IPS-15b (cell line): ENCODE measurements around the gene FGF5.
A peak's percentile ranks its signal among the peaks of the same experiment; 100 is the strongest.

Experiments used
- H3K27me3 ChIP-seq: one replicate; pipeline ENCODE4 v1.6.1; 2013; ENCODE audit warnings: low read length; ENCODE audit not compliant: control insufficient read depth, insufficient read depth
- H3K36me3 ChIP-seq: one replicate; pipeline ENCODE4 v1.6.1; 2013; ENCODE audit warnings: low read length; ENCODE audit not compliant: control insufficient read depth, insufficient read depth
- H3K4me1 ChIP-seq: one replicate; pipeline ENCODE4 v1.6.1; 2013; ENCODE audit warnings: mild to moderate bottlenecking, low read length; ENCODE audit not compliant: control insufficient read depth, insufficient read depth
- H3K4me3 ChIP-seq: one replicate; pipeline ENCODE4 v1.5.1; 2013; ENCODE audit warnings: low read depth, low read length
- H3K9ac ChIP-seq: one replicate; pipeline ENCODE4 v1.6.1; 2013; ENCODE audit warnings: low read depth, mild to moderate bottlenecking, low read length
- H3K9me3 ChIP-seq: one replicate; pipeline ENCODE4 v1.6.1; 2013; ENCODE audit warnings: mild to moderate bottlenecking, low read length; ENCODE audit not compliant: control insufficient read depth, insufficient read depth

The FGF5 gene, protein sequence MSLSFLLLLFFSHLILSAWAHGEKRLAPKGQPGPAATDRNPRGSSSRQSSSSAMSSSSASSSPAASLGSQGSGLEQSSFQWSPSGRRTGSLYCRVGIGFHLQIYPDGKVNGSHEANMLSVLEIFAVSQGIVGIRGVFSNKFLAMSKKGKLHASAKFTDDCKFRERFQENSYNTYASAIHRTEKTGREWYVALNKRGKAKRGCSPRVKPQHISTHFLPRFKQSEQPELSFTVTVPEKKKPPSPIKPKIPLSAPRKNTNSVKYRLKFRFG

DNA sequence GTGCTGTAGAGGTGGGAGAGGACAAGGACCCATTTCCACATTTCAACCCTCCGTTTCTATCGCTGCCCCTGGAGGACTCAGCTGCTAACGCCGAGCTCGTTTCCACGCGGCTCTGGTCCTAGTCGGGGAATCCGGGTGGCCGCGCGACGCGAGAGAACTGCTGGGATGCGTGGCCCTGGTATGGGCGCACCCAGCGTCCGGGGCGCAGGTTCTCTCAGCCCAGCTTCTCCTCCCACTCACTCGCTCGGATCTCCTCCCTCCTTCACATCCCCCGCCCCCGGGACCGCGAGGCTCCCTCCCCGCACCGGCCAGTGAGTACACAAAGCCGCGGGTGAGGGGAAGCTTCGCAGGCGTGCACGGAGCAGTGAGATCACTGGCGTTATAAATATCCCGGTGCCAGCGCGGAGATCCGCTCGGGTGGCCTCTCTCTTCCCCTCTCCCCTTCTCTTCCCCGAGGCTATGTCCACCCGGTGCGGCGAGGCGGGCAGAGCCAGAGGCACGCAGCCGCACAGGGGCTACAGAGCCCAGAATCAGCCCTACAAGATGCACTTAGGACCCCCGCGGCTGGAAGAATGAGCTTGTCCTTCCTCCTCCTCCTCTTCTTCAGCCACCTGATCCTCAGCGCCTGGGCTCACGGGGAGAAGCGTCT is at the start of gene FGF5:
FGF5 (plus strand) TSS at position 412 of the 649 bp plus-strand sequence; CDS start at position 573, 161 bp downstream.
- no peaks in the 10 kb centered on the region for H3K9me3 ChIP-seq
- H3K27me3 ChIP-seq = peaks cover 100% of the 10 kb centered on the region
- H3K36me3 ChIP-seq = no peaks in the 10 kb centered on the region
- no peak within 1 kb of the TSS for H3K9ac ChIP-seq
- H3K4me1 ChIP-seq = no peaks in the 10 kb centered on the region
- peak within 1 kb of the TSS; percentile 47 for H3K4me3 ChIP-seq

GRCh38 chr4:80219301-80220025 is 47.0 kb upstream of the FGF5 start:
- Histone ChIP-seq H3K4me3 (no peak overlapping the region), H3K36me3 (no peaks in the 10 kb centered on the region), H3K9ac (no peak overlapping the region), H3K9me3 (no peaks in the 10 kb centered on the region), H3K27me3 (peaks cover 11% of the 10 kb centered on the region), H3K4me1 (no peaks in the 10 kb centered on the region)

GRCh38 chr4:80220711-80221110 is 45.8 kb upstream of the FGF5 start:
- H3K36me3 ChIP-seq = no peaks in the 10 kb centered on the region
- peaks cover 4% of the 10 kb centered on the region for H3K27me3 ChIP-seq
- no peak overlapping the region for H3K4me3 ChIP-seq
- no peak overlapping the region for H3K9ac ChIP-seq
- H3K4me1 ChIP-seq = no peaks in the 10 kb centered on the region
- H3K9me3 ChIP-seq = no peaks in the 10 kb centered on the region

DNA sequence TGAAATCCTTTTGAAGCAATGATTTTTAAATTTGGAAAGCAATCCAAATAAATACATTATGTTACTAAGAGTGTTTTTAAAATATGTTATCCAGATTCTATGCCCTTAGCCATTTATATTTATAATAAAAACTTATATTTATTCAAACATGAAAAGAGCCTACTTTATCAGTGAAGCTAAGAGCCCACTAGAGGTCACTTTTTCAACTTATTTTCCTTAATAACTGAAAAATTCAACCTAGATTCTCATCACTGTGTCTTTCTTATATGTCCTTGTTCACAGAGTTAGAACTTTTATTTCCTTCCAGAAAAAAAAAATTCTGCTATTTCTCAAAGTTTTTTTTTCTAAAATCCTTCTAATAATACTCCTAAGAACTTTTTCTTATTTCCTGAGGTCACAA is 45.3 kb upstream of the FGF5 start:
- no peak overlapping the region for H3K4me3 ChIP-seq
- H3K27me3 ChIP-seq = peaks cover 4% of the 10 kb centered on the region
- no peaks in the 10 kb centered on the region for H3K4me1 ChIP-seq
- no peaks in the 10 kb centered on the region for H3K36me3 ChIP-seq
- no peaks in the 10 kb centered on the region for H3K9me3 ChIP-seq
- H3K9ac ChIP-seq = no peak overlapping the region

DNA sequence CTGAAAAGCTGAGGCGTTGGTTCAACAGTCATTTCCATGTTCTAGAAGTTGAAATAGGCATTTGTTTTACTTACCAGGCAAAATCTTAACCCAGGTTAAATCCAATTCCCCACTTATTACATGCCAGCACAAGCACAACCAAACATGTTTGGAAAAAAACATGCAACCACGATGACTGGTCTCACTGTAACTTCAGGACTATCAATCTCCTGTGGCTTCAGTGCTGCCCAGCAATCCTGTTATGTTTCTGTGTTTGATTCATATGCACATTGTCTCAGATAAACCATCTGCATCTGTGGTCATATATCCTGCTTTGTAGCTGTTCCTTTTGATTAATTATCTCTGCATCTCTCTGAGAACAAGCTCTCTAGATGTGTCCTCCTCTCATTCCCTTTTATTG is 40.9 kb upstream of the FGF5 start:
- no peaks in the 10 kb centered on the region for H3K9me3 ChIP-seq
- H3K4me3 ChIP-seq = no peak overlapping the region
- H3K4me1 ChIP-seq = no peaks in the 10 kb centered on the region
- no peaks in the 10 kb centered on the region for H3K27me3 ChIP-seq
- no peaks in the 10 kb centered on the region for H3K36me3 ChIP-seq
- no peak overlapping the region for H3K9ac ChIP-seq

DNA sequence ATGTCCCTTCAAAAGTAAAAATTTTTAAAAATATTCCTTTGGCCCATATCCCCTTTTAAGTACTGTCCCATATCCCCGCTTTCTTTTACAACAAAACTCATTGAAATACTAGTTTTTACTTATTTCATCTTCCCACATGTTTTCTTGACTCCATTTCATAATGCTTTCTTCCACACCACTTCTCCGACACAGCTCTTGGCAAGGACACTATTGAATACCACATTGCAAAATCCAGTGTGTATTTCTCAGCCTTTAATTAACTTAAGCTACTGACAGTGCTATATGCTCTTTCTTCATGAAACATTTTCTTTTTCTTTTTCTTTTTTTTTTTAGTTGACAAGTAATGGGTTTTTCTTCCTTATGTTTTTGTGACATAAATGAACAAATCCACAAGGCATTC is 40.4 kb upstream of the FGF5 start:
- no peaks in the 10 kb centered on the region for H3K9me3 ChIP-seq
- no peaks in the 10 kb centered on the region for H3K27me3 ChIP-seq
- H3K36me3 ChIP-seq = no peaks in the 10 kb centered on the region
- H3K9ac ChIP-seq = no peak overlapping the region
- H3K4me3 ChIP-seq = no peak overlapping the region
- no peaks in the 10 kb centered on the region for H3K4me1 ChIP-seq

GRCh38 chr4:80228460-80228859 is 38.0 kb upstream of the FGF5 start:
- H3K9me3 ChIP-seq = no peaks in the 10 kb centered on the region
- no peaks in the 10 kb centered on the region for H3K27me3 ChIP-seq
- no peaks in the 10 kb centered on the region for H3K36me3 ChIP-seq
- no peaks in the 10 kb centered on the region for H3K4me1 ChIP-seq
- H3K4me3 ChIP-seq = no peak overlapping the region
- H3K9ac ChIP-seq = no peak overlapping the region

GRCh38 chr4:80229128-80229527 is 37.3 kb upstream of the FGF5 start:
- no peaks in the 10 kb centered on the region for H3K9me3 ChIP-seq
- H3K4me1 ChIP-seq = no peaks in the 10 kb centered on the region
- no peaks in the 10 kb centered on the region for H3K36me3 ChIP-seq
- no peak overlapping the region for H3K9ac ChIP-seq
- H3K27me3 ChIP-seq = no peaks in the 10 kb centered on the region
- H3K4me3 ChIP-seq = no peak overlapping the region

DNA sequence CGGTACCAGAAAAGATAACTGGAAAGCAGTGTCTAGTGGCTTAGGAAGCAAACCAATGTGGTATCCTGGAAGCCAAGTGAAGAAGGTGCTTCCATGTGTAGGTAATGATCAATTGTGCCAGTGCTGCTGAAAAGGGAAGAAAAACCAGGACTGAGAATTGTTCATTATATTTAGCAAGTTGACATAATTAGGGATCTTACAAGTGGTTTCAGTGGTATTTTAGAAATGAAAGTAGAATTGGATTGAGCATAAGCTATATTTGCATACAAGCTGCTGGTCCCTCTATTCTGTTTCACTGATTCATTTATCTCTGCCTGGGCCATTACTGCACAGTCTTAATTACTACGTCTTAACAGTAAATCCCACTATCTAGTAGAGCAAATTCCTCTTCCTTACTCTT is 36.9 kb upstream of the FGF5 start:
- Histone ChIP-seq H3K4me3 (no peak overlapping the region), H3K27me3 (no peaks in the 10 kb centered on the region), H3K9me3 (no peaks in the 10 kb centered on the region), H3K9ac (no peak overlapping the region), H3K4me1 (no peaks in the 10 kb centered on the region), H3K36me3 (no peaks in the 10 kb centered on the region)

- Histone ChIP-seq H3K36me3 (no peaks in the 10 kb centered on the region), H3K27me3 (no peaks in the 10 kb centered on the region), H3K9me3 (no peaks in the 10 kb centered on the region), H3K9ac (no peak overlapping the region), H3K4me3 (no peak overlapping the region), H3K4me1 (no peaks in the 10 kb centered on the region)
Observed at GRCh38 chr4:80231180-80231579, 35.3 kb upstream of the FGF5 start.

- H3K4me3 ChIP-seq = no peak overlapping the region
- no peaks in the 10 kb centered on the region for H3K4me1 ChIP-seq
- H3K27me3 ChIP-seq = no peaks in the 10 kb centered on the region
- no peaks in the 10 kb centered on the region for H3K9me3 ChIP-seq
- no peaks in the 10 kb centered on the region for H3K36me3 ChIP-seq
- H3K9ac ChIP-seq = no peak overlapping the region
Observed at GRCh38 chr4:80232707-80233370, 33.6 kb upstream of the FGF5 start.
